Measurements from ENCODE around the gene ANKRD52.
"Not testable (repeated sequence)": the region's sequence is repeated elsewhere in the genome, so short reads cannot be mapped to it uniquely, and the experiment has no call there.

ANKRD52 gene

GRCh38 chr12:56271031-56271430 lies 12.8 kb upstream of the ANKRD52 start:
- DNase-seq: peak; percentile 17

GRCh38 chr12:56267443-56268071 lies 9.4 kb upstream of the ANKRD52 start:
- DNase-seq: no peak

GRCh38 chr12:56266693-56267442 lies 8.7 kb upstream of the ANKRD52 start, which contains the start of gene COQ10A:
COQ10A (plus strand) TSS chr12:56266942; CDS start chr12:56267119, 177 bp downstream.
- peak; percentile 89 for DNase-seq

GRCh38 chr12:56266068-56266692 lies 8.0 kb upstream of the ANKRD52 start:
- not testable (repeated sequence) for DNase-seq

- DNase-seq: not testable (repeated sequence)
Observed at GRCh38 chr12:56262955-56263354, 4.8 kb upstream of the ANKRD52 start.

- DNase-seq: no peak
Observed at GRCh38 chr12:56261503-56262232, 3.5 kb upstream of the ANKRD52 start.

GRCh38 chr12:56260921-56261320 lies 2.7 kb upstream of the ANKRD52 start:
- no peak for DNase-seq

GRCh38 chr12:56260380-56260779 lies 2.2 kb upstream of the ANKRD52 start:
- DNase-seq: no peak

- no peak for DNase-seq
Observed at GRCh38 chr12:56258820-56259183, 618 bp upstream of the ANKRD52 start.

GRCh38 chr12:56257491-56258067 lies 605 bp downstream of the ANKRD52 start:
- peak; percentile 12 for DNase-seq

- no peak for DNase-seq
Observed at GRCh38 chr12:56257071-56257470, 1.1 kb downstream of the ANKRD52 start.

- DNase-seq: no peak
Observed at GRCh38 chr12:56256326-56256960, 1.7 kb downstream of the ANKRD52 start.

- no peak for DNase-seq
Observed at GRCh38 chr12:56255671-56256070, 2.5 kb downstream of the ANKRD52 start.

GRCh38 chr12:56253091-56253490 lies 5.1 kb downstream of the ANKRD52 start:
- DNase-seq: no peak

- no peak for DNase-seq
Observed at GRCh38 chr12:56252649-56253048, 5.5 kb downstream of the ANKRD52 start.

- DNase-seq: no peak
Observed at GRCh38 chr12:56248711-56249110, 9.5 kb downstream of the ANKRD52 start.

- DNase-seq: no peak
Observed at GRCh38 chr12:56247923-56248322, 10.3 kb downstream of the ANKRD52 start.

- no peak for DNase-seq
Observed at GRCh38 chr12:56244494-56244893, 13.7 kb downstream of the ANKRD52 start.

- DNase-seq: no peak
Observed at GRCh38 chr12:56243731-56244181, 14.4 kb downstream of the ANKRD52 start.

- DNase-seq: no peak
Observed at GRCh38 chr12:56242986-56243385, 15.2 kb downstream of the ANKRD52 start.

GRCh38 chr12:56241424-56242303 lies 16.5 kb downstream of the ANKRD52 start:
- no peak for DNase-seq

Measured in activated CD4-positive, alpha-beta T cell treated with anti-CD3 and anti-CD28 coated beads, Interleukin-2, Interleukin-6, amounts not matched to agents 100 ng/mL and 50 ng/mL, durations not matched to agents 16 hours and 8 hours (primary cell).